ENCODE data around the gene CLRN3. TPM values are rescaled to one million over a fixed set of nuclear protein-coding genes. Genes with fewer than 3 reads are reported as not detected.

Gene CLRN3
- total and polyA plus RNA-seq, 7 donors: 0.03 TPM; not detected in 6

DNA sequence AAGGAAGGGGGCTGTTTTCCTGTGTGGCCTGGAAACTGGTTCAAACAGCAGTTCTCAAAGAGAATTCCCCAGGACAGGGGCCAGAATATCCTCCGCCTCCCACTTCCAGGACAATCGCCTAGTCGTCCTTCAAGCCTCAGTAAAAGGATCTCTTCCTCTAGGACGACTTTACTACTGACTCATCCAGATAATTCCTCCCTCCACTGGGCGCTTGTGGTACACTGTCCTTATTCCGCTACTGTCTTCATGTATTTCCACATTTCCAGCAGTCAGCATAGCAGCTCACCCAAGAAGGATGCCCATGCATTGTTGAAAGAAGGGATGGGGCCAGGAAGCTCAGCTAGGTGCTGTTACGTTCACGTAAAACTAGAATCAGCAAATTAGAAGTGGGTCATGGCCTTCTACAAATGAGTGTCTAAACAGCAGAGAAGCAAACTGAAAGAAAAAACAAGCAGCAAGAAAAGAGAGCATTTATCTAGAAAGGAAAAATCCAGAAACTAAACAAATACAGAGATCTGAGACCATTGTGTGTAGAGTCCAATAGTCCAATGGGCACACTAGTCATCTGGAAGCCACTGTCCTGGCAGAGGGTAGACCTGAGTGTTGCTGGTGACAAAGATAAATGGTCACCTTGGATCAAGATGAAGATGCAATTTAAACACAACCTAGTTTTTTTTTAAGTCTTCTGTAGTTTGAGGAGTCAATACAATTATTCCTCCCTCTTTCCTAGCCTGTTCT, 26.3 kb downstream of the CLRN3 start:
- Histone ChIP-seq H3K36me3 (ENCODE audit: insufficient read depth in 1 of 2, low read depth in 1 of 2) (no peaks in the 10 kb centered on the region), H3K4me1 (no peaks in the 10 kb centered on the region), H3K27ac (no peak overlapping the region), H3K9me3 (peaks cover 5% of the 10 kb centered on the region), H3K27me3 (ENCODE audit: insufficient read depth in 3 of 3, low read length in 2 of 3) (peaks cover 0 to under 1% (median 0%) of the 10 kb centered on the region in 3 donors), H3K4me3 (no peak overlapping the region)
- ATAC-seq (no peak), DNase-seq (no peak)
- intact Hi-C loops (cut with DNase I): loop anchor here in 1 of 2 donors (10.0 kb wide), 1 partner anchor 1882 kb away; no protein-coding TSS in a partner anchor
- TF ChIP-seq, protein P1, sequence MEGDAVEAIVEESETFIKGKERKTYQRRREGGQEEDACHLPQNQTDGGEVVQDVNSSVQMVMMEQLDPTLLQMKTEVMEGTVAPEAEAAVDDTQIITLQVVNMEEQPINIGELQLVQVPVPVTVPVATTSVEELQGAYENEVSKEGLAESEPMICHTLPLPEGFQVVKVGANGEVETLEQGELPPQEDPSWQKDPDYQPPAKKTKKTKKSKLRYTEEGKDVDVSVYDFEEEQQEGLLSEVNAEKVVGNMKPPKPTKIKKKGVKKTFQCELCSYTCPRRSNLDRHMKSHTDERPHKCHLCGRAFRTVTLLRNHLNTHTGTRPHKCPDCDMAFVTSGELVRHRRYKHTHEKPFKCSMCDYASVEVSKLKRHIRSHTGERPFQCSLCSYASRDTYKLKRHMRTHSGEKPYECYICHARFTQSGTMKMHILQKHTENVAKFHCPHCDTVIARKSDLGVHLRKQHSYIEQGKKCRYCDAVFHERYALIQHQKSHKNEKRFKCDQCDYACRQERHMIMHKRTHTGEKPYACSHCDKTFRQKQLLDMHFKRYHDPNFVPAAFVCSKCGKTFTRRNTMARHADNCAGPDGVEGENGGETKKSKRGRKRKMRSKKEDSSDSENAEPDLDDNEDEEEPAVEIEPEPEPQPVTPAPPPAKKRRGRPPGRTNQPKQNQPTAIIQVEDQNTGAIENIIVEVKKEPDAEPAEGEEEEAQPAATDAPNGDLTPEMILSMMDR (IDR thresholded peaks at IDR 0.05): no peak
- WGBS, 3 donors: 72 to 75% (median 75%) methylated on average over 8 of the region's 8 CpGs

DNA sequence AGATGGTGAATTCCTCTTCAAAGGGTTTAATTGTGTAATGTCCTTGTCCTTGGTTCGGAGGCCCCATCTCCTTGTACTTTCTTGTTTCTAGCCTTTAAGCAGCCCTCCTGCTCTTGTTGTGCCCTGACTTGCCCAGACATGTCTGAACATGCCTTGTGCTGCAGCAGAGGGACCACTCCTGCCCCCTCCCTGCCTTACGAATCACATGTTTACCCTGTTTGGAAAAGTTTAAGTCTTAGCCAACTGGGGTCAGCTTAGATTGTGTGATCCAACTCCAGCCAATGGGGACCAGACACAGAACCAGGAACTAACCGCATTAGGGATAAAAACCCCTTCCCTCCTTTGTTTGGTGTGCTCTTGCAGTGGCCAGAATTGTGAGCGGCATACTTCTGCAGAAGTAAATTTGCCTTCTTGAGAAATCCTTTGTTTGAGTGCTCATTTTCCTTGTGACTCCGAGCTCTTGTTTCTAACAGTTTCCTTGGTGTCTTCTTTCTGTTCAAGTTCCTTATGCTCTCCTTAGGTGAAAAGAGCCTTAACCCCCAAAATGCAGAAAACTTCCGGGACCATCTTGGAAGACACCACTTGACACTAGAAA, 29.4 kb downstream of the CLRN3 start:
- Histone ChIP-seq H3K36me3 (ENCODE audit: insufficient read depth in 1 of 2, low read depth in 1 of 2) (no peaks in the 10 kb centered on the region), H3K9me3 (no peaks in the 10 kb centered on the region), H3K4me3 (no peak overlapping the region), H3K27me3 (ENCODE audit: insufficient read depth in 3 of 3, low read length in 2 of 3) (no peaks in the 10 kb centered on the region), H3K4me1 (no peaks in the 10 kb centered on the region), H3K27ac (no peak overlapping the region)
- DNase-seq (no peak), ATAC-seq (no peak)
- 93 to 97% (median 95%) methylated on average over 6 of the region's 6 CpGs for WGBS, 3 donors
- TF ChIP-seq, protein P1 (IDR thresholded peaks at IDR 0.05): no peak
- intact Hi-C loops (cut with DNase I): loop anchor here in 1 of 2 donors (10.0 kb wide), 1 partner anchor 1879 kb away; no protein-coding TSS in a partner anchor

DNA sequence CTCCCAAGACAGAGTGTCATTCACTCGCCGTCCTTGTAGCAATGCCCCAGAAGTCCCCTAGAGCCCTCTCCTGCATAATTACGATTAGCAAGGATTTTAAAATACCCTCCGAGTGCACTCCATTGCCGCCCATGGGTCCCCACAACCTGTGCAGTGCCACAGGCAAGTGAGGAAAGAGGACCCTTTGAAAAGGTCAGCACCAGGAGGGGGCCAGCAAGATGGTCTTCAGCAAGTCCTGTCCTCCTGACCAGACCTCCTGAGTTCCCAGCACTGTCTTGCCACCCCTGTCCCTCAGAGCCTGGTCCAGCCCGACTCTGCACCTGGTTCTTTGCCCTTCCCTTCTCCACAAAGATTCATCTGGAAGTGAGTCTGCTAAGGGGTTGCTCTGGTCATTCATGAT, 32.1 kb downstream of the CLRN3 start:
- DNase-seq: no peak
- 91 to 94% (median 92%) methylated on average over 6 of the region's 6 CpGs for WGBS, 3 donors
- intact Hi-C loops (cut with DNase I): loop anchor here in 1 of 2 donors (10.0 kb wide), 1 partner anchor 1876 kb away; no protein-coding TSS in a partner anchor
- no peaks in the 10 kb centered on the region for H3K9me3 ChIP-seq
- no peak for ATAC-seq
- H3K36me3 ChIP-seq (ENCODE audit: insufficient read depth in 1 of 2, low read depth in 1 of 2): no peaks in the 10 kb centered on the region
- TF ChIP-seq, protein P1 (IDR thresholded peaks at IDR 0.05): no peak
- no peaks in the 10 kb centered on the region for H3K4me1 ChIP-seq
- H3K27ac ChIP-seq: no peak overlapping the region
- no peaks in the 10 kb centered on the region for H3K27me3 ChIP-seq (ENCODE audit: insufficient read depth in 3 of 3, low read length in 2 of 3)
- H3K4me3 ChIP-seq: no peak overlapping the region

DNA sequence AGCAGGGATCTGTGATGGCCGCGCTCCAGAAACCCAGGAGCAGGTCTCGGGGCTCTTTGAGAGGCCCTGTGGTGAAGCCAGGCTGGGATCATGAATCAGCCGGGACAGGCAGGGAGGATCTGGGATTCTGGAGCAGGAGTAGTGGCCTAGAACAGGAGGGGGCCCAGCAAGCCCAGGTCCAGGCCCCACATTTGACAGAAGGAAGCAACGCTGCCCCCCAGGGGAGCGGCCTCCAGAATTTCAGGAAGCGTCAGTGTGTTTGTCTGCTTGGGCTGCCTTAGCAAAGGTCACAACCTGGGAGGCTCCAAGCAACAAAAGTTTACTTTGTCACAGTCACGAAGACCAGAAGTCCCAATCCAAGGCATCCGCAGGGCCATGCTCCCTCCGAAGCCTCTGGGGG, 36.8 kb downstream of the CLRN3 start:
- ATAC-seq (no peak), DNase-seq (no peak)
- no peak overlapping the region for H3K27ac ChIP-seq
- 82 to 87% (median 86%) methylated on average over 10 of the region's 10 CpGs for WGBS, 3 donors
- no peaks in the 10 kb centered on the region for H3K4me1 ChIP-seq
- no peaks in the 10 kb centered on the region for H3K36me3 ChIP-seq (ENCODE audit: insufficient read depth in 1 of 2, low read depth in 1 of 2)
- peaks cover 0 to 5% (median 4%) of the 10 kb centered on the region in 3 donors for H3K27me3 ChIP-seq (ENCODE audit: insufficient read depth in 3 of 3, low read length in 2 of 3)
- intact Hi-C loops (cut with DNase I): loop anchor here (2.0 to 10.0 kb wide), 3 partner anchors 139 to 1871 kb away; no protein-coding TSS in a partner anchor
- H3K4me3 ChIP-seq: no peak overlapping the region
- TF ChIP-seq, protein P1 (IDR thresholded peaks at IDR 0.05): no peak
- no peaks in the 10 kb centered on the region for H3K9me3 ChIP-seq
